Mesendoderm (in vitro differentiated cells): Measurements from ENCODE around the gene YY1AP1.
"Not testable (repeated sequence)": the region's sequence is repeated elsewhere in the genome, so short reads cannot be mapped to it uniquely, and the experiment has no call there.

Source experiments
- DNase-seq: peaks from one replicate; pipeline ENCODE4 v3.0.0; 2013
- H2AK5ac ChIP-seq: 2 replicates; pipeline ENCODE4 v1.6.1; 2013; ENCODE audit warnings: low read length, inconsistent platforms
- H2BK120ac ChIP-seq: 2 replicates; pipeline ENCODE4 v1.6.1; 2013; ENCODE audit warnings: low read depth, mild to moderate bottlenecking, low read length, moderate library complexity, mixed read lengths
- H2BK15ac ChIP-seq: replicated peaks from 2 replicates; pipeline ENCODE4 v1.6.1; 2013; ENCODE audit warnings: low read depth, mild to moderate bottlenecking, moderate library complexity
- H2BK5ac ChIP-seq: 2 replicates; pipeline ENCODE4 v1.6.1; 2013; ENCODE audit warnings: low read length, inconsistent platforms
- H3K18ac ChIP-seq: 2 replicates; pipeline ENCODE4 v1.6.1; 2013; ENCODE audit warnings: mild to moderate bottlenecking, low read length, mixed read lengths
- H3K23ac ChIP-seq: one replicate; pipeline ENCODE4 v1.6.1; 2013; ENCODE audit warnings: low read length
- H3K27ac ChIP-seq: 2 replicates; pipeline ENCODE4 v1.5.1; 2013; ENCODE audit warnings: low read depth, mild to moderate bottlenecking, inconsistent platforms, low read length, moderate library complexity
- H3K27me3 ChIP-seq: 2 replicates; pipeline ENCODE4 v1.6.1; 2013; ENCODE audit warnings: low read length, control low read depth, mild to moderate bottlenecking, inconsistent platforms; ENCODE audit not compliant: insufficient read depth, poor library complexity
- H3K36me3 ChIP-seq: 2 replicates; pipeline ENCODE4 v1.6.1; 2013; ENCODE audit warnings: low read length, inconsistent platforms; ENCODE audit not compliant: control insufficient read depth, insufficient read depth
- H3K4ac ChIP-seq: one replicate; pipeline ENCODE4 v1.6.1; 2013; ENCODE audit warnings: low read depth, mild to moderate bottlenecking, low read length, moderate library complexity
- H3K4me1 ChIP-seq: 2 replicates; pipeline ENCODE4 v1.6.1; 2013; ENCODE audit warnings: low read depth, low read length, inconsistent platforms; ENCODE audit not compliant: control insufficient read depth
- H3K4me2 ChIP-seq: 2 replicates; pipeline ENCODE4 v1.6.1; 2013; ENCODE audit warnings: low read length
- H3K4me3 ChIP-seq: 2 replicates; pipeline ENCODE4 v1.5.1; 2013; ENCODE audit warnings: mild to moderate bottlenecking, low read length
- H3K56ac ChIP-seq: one replicate; pipeline ENCODE4 v1.6.1; 2013; ENCODE audit warnings: low read length
- H3K79me1 ChIP-seq: 2 replicates; pipeline ENCODE4 v1.6.1; 2013; ENCODE audit warnings: low read length, inconsistent platforms
- H3K79me2 ChIP-seq: 2 replicates; pipeline ENCODE4 v1.6.1; 2013; ENCODE audit warnings: mild to moderate bottlenecking, low read length; ENCODE audit not compliant: control insufficient read depth, insufficient read depth
- H3K9ac ChIP-seq: 2 replicates; pipeline ENCODE4 v1.6.1; 2013; ENCODE audit warnings: low read length, inconsistent platforms
- H4K5ac ChIP-seq: one replicate; pipeline ENCODE4 v1.6.1; 2013; ENCODE audit warnings: low read length
- H4K8ac ChIP-seq: one replicate; pipeline ENCODE4 v1.6.1; 2013; ENCODE audit warnings: low read depth, mild to moderate bottlenecking, control low read depth, low read length, moderate library complexity
- WGBS: extraction: QIAGEN DNeasy Blood & Tissue Kit; methylation state at CpG from one replicate; pipeline ENCODE4 v1.1.7; 2013; ENCODE audit warnings: low lambda C conversion rate, missing lambda C conversion rate; ENCODE audit not compliant: insufficient coverage; ENCODE audit errors: extremely low coverage; 5-methylcytosine and 5-hydroxymethylcytosine counted together

Gene YY1AP1

DNA sequence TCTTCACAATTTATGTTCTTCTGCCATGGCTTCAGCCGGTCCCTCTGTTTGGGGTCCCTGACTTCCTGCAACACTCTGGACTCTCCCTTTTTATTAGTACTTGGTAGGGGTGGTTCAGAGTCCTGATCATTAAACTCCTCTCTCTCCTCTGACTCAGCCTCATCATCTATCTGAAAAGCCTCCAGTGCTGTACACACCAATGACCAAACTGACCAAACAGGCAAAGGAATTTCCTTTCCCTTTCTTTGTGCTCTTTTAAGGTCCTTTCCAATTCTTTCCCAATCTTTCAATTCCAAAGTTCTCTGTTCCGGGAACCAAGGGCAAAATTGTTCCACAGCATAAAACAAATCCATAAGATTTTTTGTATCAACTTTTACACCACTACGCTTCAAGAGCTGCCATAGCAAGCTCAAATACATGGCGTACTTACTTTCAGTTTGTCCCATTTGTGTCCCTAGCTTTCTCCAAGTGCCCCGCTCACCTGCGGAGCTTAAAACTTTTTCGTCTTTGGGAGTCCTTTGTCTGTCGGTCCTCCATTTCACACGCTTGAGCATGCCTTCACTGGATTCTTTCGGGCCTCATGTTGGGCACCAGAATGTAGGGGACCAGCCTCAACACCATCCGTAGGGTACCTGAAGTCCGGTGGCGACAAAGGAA lies 9.9 kb upstream of the YY1AP1 start:
- no peak overlapping the region for H3K27ac ChIP-seq
- H3K4me3 ChIP-seq = no peak overlapping the region
- WGBS = no CpG with 5 or more reads among the region's 13 CpGs
- H3K56ac ChIP-seq = no peak overlapping the region
- no peak overlapping the region for H3K9ac ChIP-seq
- no peak overlapping the region for H2AK5ac ChIP-seq
- H3K4me2 ChIP-seq = no peak overlapping the region
- H4K8ac ChIP-seq = no peak overlapping the region
- H3K36me3 ChIP-seq = peaks cover 1% of the 10 kb centered on the region
- H3K79me1 ChIP-seq = peaks cover 11% of the 10 kb centered on the region
- H3K27me3 ChIP-seq = no peaks in the 10 kb centered on the region
- no peak overlapping the region for H3K4ac ChIP-seq
- DNase-seq = peak; percentile 11
- no peaks in the 10 kb centered on the region for H3K4me1 ChIP-seq
- H3K79me2 ChIP-seq = peaks cover 50% of the 10 kb centered on the region
- H3K18ac ChIP-seq = no peak overlapping the region
- H2BK5ac ChIP-seq = no peak overlapping the region
- no peak overlapping the region for H3K23ac ChIP-seq
- no peak overlapping the region for H2BK15ac ChIP-seq
- H4K5ac ChIP-seq = no peak overlapping the region
- H2BK120ac ChIP-seq = no peak overlapping the region

DNA sequence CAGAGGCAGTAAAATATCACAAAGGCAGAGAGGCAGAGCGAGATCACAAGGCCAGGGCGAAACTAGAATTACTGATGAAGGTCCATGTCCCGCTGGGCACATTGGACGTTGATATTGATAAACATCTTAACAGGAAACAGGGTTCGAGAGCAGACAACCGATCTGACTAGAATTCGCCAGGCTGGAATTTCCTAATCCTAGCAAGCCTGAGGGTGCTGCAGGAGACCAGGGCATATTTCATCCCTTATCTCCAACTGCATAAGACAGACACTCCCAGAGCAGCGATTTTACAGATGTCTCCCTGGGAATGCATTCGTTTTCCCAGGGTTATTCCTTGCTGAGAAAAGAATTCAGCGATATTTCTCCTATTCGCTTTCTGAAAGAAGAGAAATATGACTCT lies 9.0 kb upstream of the YY1AP1 start:
- not testable (repeated sequence) for H3K4me1 ChIP-seq, H3K18ac ChIP-seq, H3K23ac ChIP-seq, H3K4me3 ChIP-seq, H4K5ac ChIP-seq, H3K79me1 ChIP-seq, H3K56ac ChIP-seq, H2BK5ac ChIP-seq, H3K4me2 ChIP-seq, H2AK5ac ChIP-seq, H3K4ac ChIP-seq, H3K36me3 ChIP-seq, H2BK15ac ChIP-seq, H2BK120ac ChIP-seq, H3K9ac ChIP-seq, H4K8ac ChIP-seq, H3K27ac ChIP-seq, H3K27me3 ChIP-seq
- DNase-seq = peak; percentile 12
- H3K79me2 ChIP-seq = peaks cover 50% of the 10 kb centered on the region
- no CpG with 5 or more reads among the region's 11 CpGs for WGBS

DNA sequence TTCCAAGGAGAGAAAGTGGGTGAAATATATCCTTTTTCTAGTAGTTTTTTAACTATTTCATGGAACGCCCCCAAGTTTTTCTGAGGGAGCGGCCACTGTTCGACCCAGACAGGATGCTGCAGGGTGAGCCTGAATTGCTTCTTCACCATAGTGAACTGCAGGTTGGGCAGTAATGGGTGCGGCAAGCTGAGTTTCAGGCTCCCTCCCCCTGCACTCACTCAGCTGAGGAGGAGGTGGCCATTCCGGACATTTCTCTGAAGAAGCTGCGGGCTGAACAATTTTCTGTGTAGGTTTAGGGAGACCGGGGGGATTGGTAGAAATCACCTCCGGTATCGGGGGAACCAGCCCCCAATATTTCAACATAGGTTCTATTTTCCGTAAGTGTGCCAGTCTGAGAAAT lies 8.5 kb upstream of the YY1AP1 start:
- Histone ChIP-seq H3K79me2 (peaks cover 52% of the 10 kb centered on the region), H2BK120ac (no peak overlapping the region), H2BK15ac (no peak overlapping the region), H2AK5ac (no peak overlapping the region), H3K56ac (no peak overlapping the region), H3K23ac (no peak overlapping the region), H3K27ac (no peak overlapping the region), H2BK5ac (no peak overlapping the region), H4K5ac (no peak overlapping the region), H3K4ac (no peak overlapping the region), H3K4me3 (no peak overlapping the region), H3K18ac (no peak overlapping the region), H3K9ac (no peak overlapping the region), H3K79me1 (peaks cover 8% of the 10 kb centered on the region), H4K8ac (no peak overlapping the region), H3K4me1 (no peaks in the 10 kb centered on the region), H3K36me3 (peaks cover 1% of the 10 kb centered on the region), H3K27me3 (no peaks in the 10 kb centered on the region), H3K4me2 (no peak overlapping the region)
- no CpG with 5 or more reads among the region's 10 CpGs for WGBS
- DNase-seq = no peak

DNA sequence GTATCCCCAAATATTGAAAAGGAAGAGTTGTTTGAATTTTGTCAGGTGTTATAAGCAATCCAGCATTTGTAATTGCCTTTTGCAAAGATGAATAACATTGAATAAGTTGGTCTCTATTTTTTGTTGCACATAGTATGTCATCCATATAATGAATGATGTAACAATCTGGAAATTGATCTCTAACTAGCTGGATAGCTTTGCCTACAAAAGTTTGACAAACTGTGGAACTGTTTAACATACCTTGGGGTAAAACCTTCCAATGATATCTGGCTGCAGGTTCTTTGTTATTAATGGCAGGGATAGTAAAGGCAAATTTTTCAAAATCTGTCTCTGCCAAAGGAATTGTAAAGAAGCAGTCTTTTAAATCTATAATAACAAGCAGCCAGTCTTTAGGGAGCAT lies 8.0 kb upstream of the YY1AP1 start:
- no peaks in the 10 kb centered on the region for H3K27me3 ChIP-seq
- H4K5ac ChIP-seq = no peak overlapping the region
- H3K18ac ChIP-seq = no peak overlapping the region
- H2BK15ac ChIP-seq = no peak overlapping the region
- H3K36me3 ChIP-seq = peaks cover 1% of the 10 kb centered on the region
- no peak overlapping the region for H2BK5ac ChIP-seq
- no peak overlapping the region for H3K4ac ChIP-seq
- DNase-seq = no peak
- H2AK5ac ChIP-seq = no peak overlapping the region
- H3K4me3 ChIP-seq = no peak overlapping the region
- H3K27ac ChIP-seq = no peak overlapping the region
- H3K9ac ChIP-seq = no peak overlapping the region
- H3K4me2 ChIP-seq = no peak overlapping the region
- no peak overlapping the region for H4K8ac ChIP-seq
- H3K23ac ChIP-seq = no peak overlapping the region
- H3K79me1 ChIP-seq = peaks cover 8% of the 10 kb centered on the region
- no peak overlapping the region for H3K56ac ChIP-seq
- peaks cover 56% of the 10 kb centered on the region for H3K79me2 ChIP-seq
- H2BK120ac ChIP-seq = no peak overlapping the region
- no peaks in the 10 kb centered on the region for H3K4me1 ChIP-seq

DNA sequence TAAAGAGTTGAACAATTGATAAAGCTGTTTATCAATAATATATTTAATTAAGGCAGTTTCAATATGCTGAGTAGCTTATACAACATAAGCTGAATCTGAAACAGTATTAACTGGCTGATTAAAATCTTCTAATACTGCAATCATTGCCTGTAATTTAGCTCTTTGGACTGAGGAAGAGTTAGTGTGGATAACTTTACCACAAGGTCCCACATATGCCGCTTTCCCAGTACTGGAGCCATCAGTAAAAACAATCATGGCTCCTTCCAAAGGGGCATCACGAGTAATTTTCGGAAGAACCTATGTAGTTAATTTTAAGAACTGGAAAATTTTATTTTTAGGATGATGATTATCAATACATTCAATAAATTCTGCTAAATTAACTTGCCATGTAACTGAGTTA lies 7.0 kb upstream of the YY1AP1 start:
- Histone ChIP-seq H2BK120ac (no peak overlapping the region), H3K56ac (no peak overlapping the region), H2BK15ac (no peak overlapping the region), H3K4me1 (no peaks in the 10 kb centered on the region), H4K5ac (no peak overlapping the region), H3K36me3 (peaks cover 1% of the 10 kb centered on the region), H2BK5ac (no peak overlapping the region), H3K27me3 (no peaks in the 10 kb centered on the region), H3K4me2 (no peak overlapping the region), H4K8ac (no peak overlapping the region), H3K4me3 (no peak overlapping the region), H3K18ac (no peak overlapping the region), H3K79me1 (peaks cover 8% of the 10 kb centered on the region), H3K79me2 (peaks cover 56% of the 10 kb centered on the region), H3K9ac (no peak overlapping the region), H3K27ac (no peak overlapping the region), H2AK5ac (no peak overlapping the region), H3K4ac (no peak overlapping the region), H3K23ac (no peak overlapping the region)
- no peak for DNase-seq
- WGBS = no CpG with 5 or more reads among the region's 3 CpGs

DNA sequence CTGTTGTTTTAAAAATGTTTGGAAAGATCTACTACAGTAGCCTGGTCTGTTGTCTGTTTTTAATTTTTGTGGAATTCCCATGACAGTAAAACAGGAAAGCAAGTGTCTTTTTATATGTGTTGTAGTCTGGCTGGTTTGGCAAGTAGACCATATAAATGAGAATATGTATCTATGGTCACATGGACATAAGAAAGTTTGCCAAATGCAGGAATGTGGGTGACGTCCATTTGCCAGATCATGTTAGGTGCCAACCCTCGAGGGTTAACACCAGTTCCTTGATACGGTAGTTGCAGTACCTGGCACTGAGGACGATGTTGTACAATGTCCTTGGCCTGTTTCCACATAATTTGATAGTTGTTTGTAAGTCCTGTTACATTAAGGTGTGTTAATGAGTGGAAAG lies 6.5 kb upstream of the YY1AP1 start:
- H3K4me2 ChIP-seq = no peak overlapping the region
- no peak overlapping the region for H3K4ac ChIP-seq
- DNase-seq = no peak
- no peak overlapping the region for H2BK120ac ChIP-seq
- H4K5ac ChIP-seq = no peak overlapping the region
- H4K8ac ChIP-seq = no peak overlapping the region
- no CpG with 5 or more reads among the region's 4 CpGs for WGBS
- no peak overlapping the region for H3K18ac ChIP-seq
- peaks cover 1% of the 10 kb centered on the region for H3K36me3 ChIP-seq
- no peak overlapping the region for H3K4me3 ChIP-seq
- no peak overlapping the region for H2BK5ac ChIP-seq
- H3K27ac ChIP-seq = no peak overlapping the region
- no peak overlapping the region for H3K9ac ChIP-seq
- H3K4me1 ChIP-seq = no peaks in the 10 kb centered on the region
- H3K56ac ChIP-seq = no peak overlapping the region
- H3K23ac ChIP-seq = no peak overlapping the region
- H3K79me2 ChIP-seq = peaks cover 59% of the 10 kb centered on the region
- H2AK5ac ChIP-seq = no peak overlapping the region
- peaks cover 10% of the 10 kb centered on the region for H3K79me1 ChIP-seq
- no peaks in the 10 kb centered on the region for H3K27me3 ChIP-seq
- H2BK15ac ChIP-seq = no peak overlapping the region
